ENCODE measurements around the gene PIP4K2C. TPM values are rescaled to one million over a fixed set of nuclear protein-coding genes. Genes with fewer than 3 reads are reported as not detected.
"Not testable (repeated sequence)": the region's sequence is repeated elsewhere in the genome, so short reads cannot be mapped to it uniquely, and the experiment has no call there.

The PIP4K2C gene
- total RNA-seq, 1 donor from 2014 or later: 9.9 TPM

DNA sequence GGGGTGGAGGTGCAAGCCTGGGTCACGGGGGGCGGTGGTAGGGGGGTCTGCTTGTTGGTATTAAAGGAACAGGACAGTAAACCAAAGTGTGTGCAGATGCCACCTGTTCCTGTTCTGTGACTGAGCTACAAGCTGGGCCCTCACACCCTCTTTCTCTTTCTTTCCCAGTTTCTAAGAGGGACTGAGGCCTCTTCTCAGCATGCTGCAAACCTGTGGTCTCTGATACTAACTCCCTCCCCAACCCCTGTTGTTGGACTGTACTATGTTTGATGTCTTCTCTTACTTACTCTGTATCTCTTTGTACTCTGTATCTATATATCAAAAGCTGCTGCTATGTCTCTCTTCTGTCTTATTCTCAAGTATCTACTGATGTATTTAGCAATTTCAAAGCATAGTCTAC, 6.9 kb upstream of the PIP4K2C start:
- DNase-seq (ENCODE audit: extremely low read depth, low read depth, low spot score): no peak

DNA sequence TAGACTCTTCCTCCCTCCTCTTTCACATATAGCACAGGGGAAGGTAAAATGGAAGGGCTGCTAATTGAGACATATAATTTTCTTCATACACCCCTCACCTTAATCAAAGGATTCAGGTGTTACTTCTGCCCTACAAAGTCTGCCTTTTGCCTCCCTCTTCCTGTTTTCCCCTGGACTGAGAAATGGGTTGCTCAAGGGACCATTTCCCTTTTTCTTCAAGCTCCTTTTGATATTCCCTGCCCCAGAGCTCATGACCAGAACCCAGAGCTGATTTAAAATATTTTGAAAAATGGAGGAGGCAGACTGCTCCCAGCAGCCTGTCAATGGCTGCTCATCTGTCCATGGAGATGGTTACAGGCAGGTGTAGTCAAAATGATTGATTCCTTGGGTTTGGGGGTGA, 6.3 kb upstream of the PIP4K2C start:
- no peak for DNase-seq (ENCODE audit: extremely low read depth, low read depth, low spot score)

- no peak for DNase-seq (ENCODE audit: extremely low read depth, low read depth, low spot score)
Observed at GRCh38 chr12:57585156-57585555, 5.8 kb upstream of the PIP4K2C start.

- no peak for DNase-seq (ENCODE audit: extremely low read depth, low read depth, low spot score)
Observed at GRCh38 chr12:57586128-57586527, 4.9 kb upstream of the PIP4K2C start.

GRCh38 chr12:57586832-57587429, 4.1 kb upstream of the PIP4K2C start:
- DNase-seq (ENCODE audit: extremely low read depth, low read depth, low spot score): no peak

- not testable (repeated sequence) for DNase-seq (ENCODE audit: extremely low read depth, low read depth, low spot score)
Observed at GRCh38 chr12:57588951-57589610, 1.9 kb upstream of the PIP4K2C start.

DNA sequence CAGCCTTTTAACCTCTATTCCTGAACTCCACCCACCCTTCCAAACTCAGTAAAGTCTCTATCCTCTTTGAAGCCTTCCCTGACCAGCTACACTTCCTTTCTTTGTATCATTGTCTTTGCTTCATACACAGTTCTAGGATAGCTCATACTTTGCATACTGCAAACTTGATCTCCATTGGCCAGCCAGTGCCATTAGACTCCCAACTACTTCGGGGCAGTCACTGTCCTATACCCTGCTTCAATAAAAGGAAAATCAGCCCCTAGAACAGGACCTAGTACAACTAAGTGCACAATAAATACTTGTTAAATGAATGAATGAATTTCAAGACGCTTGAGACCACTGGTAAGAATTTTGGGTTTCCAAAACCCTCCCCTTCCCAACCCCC, 521 bp upstream of the PIP4K2C start:
- no peak for DNase-seq (ENCODE audit: extremely low read depth, low read depth, low spot score)

GRCh38 chr12:57591782-57592325, 862 bp downstream of the PIP4K2C start:
- DNase-seq (ENCODE audit: extremely low read depth, low read depth, low spot score): no peak

- DNase-seq (ENCODE audit: extremely low read depth, low read depth, low spot score): no peak
Observed at GRCh38 chr12:57592551-57593165, 1.7 kb downstream of the PIP4K2C start.

- no peak for DNase-seq (ENCODE audit: extremely low read depth, low read depth, low spot score)
Observed at GRCh38 chr12:57593187-57593586, 2.2 kb downstream of the PIP4K2C start.

DNA sequence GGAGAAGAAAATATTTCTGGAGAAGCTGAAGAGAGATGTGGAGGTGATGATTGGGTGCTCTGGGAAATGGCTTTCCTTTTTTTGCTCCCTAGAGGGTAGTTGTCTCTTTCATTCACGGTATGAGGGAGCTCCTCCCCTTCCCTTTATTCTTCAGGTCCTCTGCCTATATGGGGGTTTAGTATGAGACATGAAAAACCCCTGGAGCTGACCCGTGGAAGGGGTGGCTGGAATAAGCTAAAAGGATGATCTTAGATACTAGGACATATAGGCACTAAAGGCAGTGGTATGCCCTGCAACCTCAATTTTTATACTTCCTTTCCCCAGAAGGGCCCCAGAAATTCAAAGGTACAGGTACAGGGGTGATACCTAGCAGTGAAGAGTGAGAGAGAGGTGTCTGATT, 9.4 kb downstream of the PIP4K2C start:
- DNase-seq (ENCODE audit: extremely low read depth, low read depth, low spot score): no peak

- DNase-seq (ENCODE audit: extremely low read depth, low read depth, low spot score): no peak
Observed at GRCh38 chr12:57602544-57602943, 11.6 kb downstream of the PIP4K2C start.

DNA sequence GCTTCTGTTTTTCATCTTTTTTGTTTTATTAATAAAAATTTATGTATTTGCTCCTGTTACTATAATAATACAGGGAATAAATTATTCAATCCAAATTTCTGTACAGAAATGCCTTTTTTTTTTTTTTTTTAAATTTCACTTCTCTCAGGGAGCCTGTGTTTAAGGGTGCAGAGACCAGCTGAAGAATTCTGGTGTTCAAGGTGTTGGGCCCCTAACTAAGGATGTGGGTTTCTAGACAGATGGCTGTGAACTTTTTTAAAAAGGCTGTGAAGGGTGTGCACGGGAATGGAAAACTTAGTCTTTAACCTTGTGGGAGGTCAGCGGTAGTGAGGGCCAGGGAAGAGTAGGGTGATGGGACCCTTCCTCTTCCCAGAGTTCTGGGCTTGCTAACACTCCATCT, 12.3 kb downstream of the PIP4K2C start:
- DNase-seq (ENCODE audit: extremely low read depth, low read depth, low spot score): no peak

- DNase-seq (ENCODE audit: extremely low read depth, low read depth, low spot score): no peak
Observed at GRCh38 chr12:57603815-57604453, 12.9 kb downstream of the PIP4K2C start.

DNA sequence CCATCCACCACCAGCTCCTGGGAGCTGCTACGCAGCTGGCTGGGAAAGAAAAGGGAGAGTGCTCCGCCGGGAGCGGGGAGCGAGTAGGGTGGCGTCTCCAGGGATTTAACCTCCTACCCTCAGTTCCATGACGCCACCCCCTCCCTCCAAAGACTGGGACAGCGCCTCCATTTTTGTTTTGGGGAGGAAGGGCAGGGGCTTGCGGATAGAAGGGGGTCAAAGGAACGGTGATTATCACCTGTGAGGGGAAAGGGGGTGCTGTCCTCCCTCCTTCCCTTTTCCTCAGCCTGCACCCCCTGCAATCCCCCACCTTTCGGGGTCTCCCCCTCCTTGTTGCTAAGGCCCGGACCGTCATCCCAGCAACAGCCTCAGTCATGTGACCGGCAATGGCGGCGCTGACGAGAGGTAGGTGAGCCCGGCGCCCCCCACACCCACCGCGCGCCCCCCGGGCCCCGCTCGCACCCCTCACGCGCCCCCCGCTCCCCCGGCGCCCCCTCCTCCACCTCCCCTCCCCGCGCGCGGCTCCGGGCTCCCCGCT, 13.5 kb downstream of the PIP4K2C start, which contains the start of gene DTX3:
Gene DTX3, plus strand, starts transcription at position 371 of the 538 bp plus-strand sequence. CDS start 1,694 bp downstream, outside the sequence.
- no peak for DNase-seq (ENCODE audit: extremely low read depth, low read depth, low spot score)

- DNase-seq (ENCODE audit: extremely low read depth, low read depth, low spot score): no peak
Observed at GRCh38 chr12:57604992-57605810, 14.2 kb downstream of the PIP4K2C start.

DNA sequence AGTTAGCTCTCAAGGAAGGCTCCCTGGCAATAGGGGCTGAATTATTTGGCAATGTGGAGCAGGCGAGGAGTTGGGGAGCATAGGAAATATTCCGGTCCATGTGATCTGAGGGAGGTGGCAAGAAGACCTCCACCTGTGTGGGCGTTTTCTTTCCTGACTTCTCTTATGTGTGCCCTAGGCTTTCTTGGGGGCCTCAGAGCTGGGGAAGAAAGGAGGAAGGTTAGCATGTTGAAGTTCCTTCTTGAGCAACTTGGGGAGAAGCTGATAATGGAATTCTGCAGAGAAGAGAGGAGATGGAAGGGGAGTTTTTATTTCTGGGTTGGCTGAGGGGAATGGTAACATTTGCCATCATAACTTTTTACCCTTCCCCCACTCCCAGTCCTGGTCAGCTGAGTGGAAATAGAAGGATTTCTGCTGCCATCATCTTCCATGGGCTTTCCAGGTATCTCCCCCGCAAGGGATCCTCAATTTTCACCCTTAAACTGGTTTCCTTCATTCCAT, 14.9 kb downstream of the PIP4K2C start:
- DNase-seq (ENCODE audit: extremely low read depth, low read depth, low spot score): no peak

- no peak for DNase-seq (ENCODE audit: extremely low read depth, low read depth, low spot score)
Observed at GRCh38 chr12:57606399-57606798, 15.4 kb downstream of the PIP4K2C start.

DNA sequence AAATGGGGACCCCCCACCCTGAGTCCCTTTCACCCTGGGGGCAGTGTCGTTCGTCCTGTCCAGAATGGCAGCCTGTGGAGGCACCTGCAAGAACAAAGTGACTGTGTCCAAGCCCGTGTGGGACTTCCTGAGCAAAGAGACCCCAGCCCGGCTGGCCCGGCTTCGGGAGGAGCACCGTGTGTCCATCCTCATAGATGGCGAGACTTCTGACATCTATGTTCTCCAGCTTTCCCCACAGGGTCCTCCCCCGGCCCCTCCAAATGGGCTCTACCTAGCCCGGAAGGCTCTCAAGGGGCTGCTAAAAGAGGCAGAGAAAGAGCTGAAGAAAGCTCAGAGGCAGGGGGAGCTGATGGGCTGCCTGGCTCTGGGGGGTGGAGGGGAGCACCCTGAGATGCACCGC, 15.8 kb downstream of the PIP4K2C start:
- no peak for DNase-seq (ENCODE audit: extremely low read depth, low read depth, low spot score)

Measured in glomerular endothelial cell (primary cell).